HG03139 (cell line): ENCODE data around the gene LILRB1.
"Not testable (repeated sequence)": the region's sequence is repeated elsewhere in the genome, so short reads cannot be mapped to it uniquely, and the experiment has no call there.

Experiments
- ATAC-seq: cut with Tn5 transposase; IDR thresholded peaks from one replicate; pipeline ENCODE4 v1.9.1; 2021; ENCODE audit not compliant: unreplicated experiment

Gene LILRB1

DNA sequence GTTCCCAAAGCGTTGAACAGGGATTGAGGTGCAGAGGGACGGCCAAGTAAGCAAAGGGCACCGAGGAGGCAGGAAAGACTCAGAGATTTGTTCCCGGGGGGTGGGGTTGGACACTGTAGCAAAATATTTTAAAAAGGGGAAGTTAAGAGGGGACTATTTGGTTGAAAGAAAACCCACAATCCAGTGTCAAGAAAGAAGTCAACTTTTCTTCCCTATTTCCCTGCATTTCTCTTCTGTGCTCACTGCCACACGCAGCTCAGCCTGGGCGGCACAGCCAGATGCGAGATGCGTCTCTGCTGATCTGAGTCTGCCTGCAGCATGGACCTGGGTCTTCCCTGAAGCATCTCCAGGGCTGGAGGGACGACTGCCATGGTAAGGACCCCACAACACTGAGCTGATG, at the start of gene LILRB1:
Gene LILRB1 (plus strand): TSS at position 223 of the 400 bp plus-strand sequence. CDS start 590 bp downstream, outside the sequence.
- not testable (repeated sequence) for ATAC-seq

DNA sequence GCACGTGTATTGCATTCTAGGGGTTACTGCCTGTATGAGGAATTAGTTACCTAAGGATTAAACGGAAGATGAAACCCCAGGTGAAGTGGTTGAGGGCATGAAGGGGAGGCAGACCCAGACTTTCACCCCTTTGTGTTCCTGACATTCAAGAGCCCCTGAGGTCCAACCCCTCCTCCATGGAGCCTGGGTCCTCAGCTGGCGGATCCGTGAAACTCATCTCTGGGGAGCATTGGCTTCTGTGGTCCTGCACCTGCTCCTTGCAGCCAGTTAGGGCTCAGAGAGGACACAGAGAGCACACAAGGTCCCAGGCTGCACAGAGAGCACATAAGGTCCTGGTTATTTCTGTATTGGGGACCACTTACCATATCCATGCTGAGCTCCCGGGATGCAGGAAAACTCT, 43.9 kb upstream of the LILRB1 start:
- no peak for ATAC-seq

DNA sequence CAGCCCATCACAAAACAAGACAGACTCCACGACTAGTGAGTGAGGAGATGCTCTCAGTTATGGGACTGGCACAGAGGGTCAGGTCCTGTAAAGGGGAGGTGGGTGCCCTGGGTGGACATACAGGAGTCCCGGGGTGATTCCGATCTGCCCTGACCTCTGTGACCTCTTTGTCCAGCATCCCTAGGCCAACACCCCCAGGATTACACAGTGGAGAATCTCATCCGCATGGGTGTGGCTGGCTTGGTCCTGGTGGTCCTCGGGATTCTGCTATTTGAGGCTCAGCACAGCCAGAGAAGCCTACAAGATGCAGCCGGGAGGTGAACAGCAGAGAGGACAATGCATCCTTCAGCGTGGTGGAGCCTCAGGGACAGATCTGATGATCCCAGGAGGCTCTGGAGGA, 43.3 kb upstream of the LILRB1 start:
- ATAC-seq: no peak

DNA sequence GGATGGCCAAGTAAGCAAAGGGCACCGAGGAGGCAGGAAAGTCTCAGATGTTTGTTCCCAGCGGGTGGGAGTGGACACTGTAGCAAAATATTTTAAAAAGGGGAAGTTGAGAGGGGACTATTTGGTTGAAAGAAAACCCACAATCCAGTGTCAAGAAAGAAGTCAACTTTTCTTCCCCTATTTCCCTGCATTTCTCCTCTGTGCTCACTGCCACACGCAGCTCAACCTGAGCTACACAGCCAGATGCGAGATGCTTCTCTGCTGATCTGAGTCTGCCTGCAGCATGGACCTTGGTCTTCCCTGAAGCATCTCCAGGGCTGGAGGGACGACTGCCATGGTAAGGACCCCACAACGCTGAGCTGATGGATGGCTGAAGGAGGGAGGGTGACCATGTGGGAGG, 36.8 kb upstream of the LILRB1 start, which contains the start of gene LILRA1:
Gene LILRA1 (plus strand): TSS at position 188 of the 400 bp plus-strand sequence. CDS start 613 bp downstream, outside the sequence.
- not testable (repeated sequence) for ATAC-seq

DNA sequence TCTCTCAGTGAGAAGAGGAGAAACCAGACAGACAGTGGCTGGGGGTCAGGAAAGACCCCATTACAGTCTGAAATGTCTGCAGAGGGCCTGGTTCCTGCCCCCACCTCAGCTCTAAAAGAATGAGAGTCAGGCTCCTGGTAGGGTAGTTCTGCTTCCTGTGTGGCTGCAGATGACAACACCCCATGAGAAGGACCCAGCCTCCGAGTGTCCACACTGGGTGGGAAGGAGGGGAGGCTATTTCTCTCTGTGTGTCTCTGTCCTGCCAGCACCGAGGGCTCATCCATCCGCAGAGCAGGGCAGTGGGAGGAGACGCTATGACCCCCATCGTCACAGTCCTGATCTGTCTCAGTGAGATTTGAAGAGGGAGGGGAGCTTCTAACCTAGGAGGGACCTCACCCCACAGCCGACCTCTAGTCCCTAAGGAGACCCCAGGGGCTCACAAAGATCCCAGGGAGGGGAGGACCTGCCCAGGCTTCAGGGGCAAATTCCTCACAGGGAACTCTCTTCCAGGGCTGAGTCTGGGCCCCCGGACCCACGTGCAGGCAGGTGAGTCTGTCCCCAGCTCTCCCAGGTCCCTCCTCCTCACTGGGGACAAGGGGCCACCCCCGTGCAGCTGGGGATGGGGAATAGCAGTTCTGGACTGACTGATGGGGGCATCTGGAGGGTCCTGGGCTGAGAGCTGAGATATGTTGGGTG, 36.2 kb upstream of the LILRB1 start:
- not testable (repeated sequence) for ATAC-seq

DNA sequence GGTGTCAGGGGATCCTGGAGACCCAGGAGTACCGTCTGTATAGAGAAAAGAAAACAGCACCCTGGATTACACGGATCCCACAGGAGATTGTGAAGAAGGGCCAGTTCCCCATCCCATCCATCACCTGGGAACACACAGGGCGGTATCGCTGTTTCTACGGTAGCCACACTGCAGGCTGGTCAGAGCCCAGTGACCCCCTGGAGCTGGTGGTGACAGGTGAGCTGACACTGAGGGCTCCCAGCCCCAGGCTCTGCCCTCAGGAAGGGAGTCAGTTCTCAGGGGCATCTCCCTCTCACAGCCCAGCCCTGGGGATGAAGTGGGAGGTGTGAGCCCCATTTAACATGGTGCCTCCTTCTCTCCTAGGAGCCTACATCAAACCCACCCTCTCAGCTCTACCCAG, 35.5 kb upstream of the LILRB1 start:
- no peak for ATAC-seq

DNA sequence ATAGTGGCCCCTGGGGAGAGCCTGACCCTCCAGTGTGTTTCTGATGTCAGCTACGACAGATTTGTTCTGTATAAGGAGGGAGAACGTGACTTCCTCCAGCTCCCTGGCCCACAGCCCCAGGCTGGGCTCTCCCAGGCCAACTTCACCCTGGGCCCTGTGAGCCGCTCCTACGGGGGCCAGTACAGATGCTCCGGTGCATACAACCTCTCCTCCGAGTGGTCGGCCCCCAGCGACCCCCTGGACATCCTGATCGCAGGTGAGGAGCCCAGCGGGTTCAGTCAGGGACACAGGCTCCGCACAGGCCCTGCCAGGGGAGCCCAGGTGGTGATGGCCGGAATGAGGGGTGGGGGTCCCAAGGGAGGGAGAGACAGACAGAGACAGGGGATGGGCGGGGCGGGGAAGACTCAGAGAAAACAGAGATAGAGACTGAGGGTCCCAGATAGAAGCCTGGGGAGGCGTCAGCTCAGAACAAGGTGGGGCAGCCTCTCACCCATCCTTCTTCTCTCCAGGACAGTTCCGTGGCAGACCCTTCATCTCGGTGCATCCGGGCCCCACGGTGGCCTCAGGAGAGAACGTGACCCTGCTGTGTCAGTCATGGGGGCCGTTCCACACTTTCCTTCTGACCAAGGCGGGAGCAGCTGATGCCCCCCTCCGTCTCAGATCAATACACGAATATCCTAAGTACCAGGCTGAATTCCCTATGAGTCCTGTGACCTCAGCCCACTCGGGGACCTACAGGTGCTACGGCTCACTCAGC, 34.4 kb upstream of the LILRB1 start:
- not testable (repeated sequence) for ATAC-seq

DNA sequence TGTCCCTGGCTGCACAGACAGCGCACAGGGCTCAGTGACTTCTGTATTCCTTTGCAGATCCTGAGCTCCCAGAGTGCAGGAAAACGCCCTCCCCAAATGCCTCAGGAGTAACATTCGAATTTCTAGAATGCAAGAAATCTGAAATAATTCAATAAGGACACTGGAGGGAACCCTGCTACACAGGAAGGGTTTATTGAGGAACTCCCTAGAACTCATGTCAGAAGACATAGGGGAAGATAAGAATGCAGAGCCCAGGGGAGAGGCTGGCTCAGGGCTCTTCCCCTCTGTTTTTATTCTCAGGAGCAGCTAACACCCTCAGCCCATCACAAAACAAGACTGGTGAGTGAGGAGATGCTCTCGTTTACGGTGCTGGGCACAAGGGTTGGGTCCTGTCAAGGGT, 30.1 kb upstream of the LILRB1 start:
- ATAC-seq: no peak

DNA sequence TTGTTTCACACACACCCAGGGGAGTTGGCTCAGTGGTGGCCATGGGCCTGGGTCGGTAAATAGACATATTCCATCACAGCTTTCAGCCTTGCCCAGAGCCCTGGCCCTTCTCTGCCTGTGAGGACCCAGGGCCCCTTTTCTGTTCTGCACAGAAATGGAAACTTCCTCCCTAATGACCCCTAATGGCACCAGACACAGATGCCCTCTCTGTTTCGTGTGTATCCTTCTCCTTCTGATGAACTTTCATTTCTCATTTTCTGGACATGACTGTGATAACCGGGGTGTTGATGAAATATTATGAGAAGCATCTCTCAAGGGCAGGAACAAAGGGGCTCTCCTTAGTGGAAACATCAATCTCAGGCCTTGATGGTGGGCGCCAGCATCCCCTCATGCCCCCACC, 24.1 kb upstream of the LILRB1 start:
- ATAC-seq: no peak

DNA sequence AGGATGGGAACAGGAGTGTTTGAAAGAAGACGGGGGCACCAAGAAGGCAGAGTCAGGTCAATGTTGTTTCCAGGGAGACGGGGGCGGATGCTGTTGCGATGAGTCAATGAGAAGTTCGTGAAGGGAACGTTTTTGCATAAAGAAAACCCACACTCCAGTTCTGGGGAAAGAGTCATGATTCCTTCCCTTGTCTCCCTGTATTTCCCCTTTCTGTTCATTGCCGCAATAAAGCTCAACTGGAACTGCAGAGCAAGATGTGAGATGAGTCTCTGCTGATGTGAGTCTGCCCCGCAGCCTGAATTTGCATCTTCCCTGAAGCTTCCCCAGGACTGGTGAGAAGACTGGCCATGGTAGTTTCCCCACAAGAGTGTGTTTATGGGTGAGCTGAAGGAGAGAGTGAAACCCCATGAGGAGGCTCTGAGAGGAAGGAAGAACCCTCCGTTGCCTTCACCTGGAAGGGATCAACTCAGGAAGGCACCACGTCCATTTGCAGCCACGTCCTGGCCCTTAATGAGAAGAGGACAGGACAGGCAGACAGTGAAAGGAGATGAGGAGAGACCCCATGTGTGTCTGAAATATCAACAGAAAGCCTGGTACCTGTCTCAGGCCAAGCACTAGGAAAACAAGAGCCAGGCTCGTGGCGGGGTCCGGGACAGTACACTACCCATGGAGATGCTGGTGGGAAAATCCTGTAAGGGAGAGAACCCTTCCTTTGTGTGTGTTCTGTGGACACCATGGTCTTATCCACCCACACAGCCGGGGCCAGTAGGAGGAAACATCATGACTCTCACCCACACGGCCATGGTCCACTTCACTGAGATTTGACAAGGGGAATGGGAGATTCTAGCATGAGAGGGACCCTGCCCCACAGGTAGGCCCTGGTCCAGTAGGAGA, 23.1 kb upstream of the LILRB1 start:
- no peak for ATAC-seq

DNA sequence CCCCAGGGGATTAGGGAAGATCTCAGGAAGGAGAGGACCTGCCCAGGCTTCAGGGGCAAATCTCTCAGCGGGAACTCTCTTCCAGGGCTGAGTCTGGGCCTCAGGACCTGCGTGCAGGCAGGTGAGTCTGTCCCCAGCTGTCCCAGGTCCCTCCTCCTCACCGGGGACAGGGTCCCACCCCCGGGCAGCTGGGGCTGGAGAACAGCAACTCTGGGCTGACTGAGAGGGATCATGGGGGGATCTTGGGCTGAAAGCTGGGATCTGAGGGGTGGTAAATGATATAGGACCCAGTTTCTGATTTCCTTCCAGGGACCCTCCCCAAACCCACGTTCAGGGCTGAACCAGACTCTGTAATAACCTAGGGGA, 22.5 kb upstream of the LILRB1 start:
- ATAC-seq: no peak

DNA sequence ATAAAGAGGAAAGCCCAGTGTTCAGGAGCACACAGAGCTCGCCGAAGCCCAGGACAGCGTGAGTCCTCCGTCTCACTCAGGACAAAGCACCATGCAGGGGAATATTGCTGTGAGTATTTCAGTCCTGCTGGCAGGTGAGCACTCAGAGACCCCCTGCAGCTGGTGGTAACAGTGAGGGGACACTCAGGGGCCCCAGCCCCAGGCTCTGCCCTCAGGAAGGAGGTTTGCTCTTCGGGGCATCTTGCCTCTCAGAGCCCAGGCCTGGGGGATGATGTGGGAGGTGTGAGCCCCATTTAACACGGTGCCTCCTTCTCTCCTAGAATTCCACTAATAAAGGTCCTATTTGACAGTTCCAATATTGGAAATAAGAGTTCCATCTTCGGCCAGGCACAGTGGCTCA, 22.1 kb upstream of the LILRB1 start:
- ATAC-seq: no peak

DNA sequence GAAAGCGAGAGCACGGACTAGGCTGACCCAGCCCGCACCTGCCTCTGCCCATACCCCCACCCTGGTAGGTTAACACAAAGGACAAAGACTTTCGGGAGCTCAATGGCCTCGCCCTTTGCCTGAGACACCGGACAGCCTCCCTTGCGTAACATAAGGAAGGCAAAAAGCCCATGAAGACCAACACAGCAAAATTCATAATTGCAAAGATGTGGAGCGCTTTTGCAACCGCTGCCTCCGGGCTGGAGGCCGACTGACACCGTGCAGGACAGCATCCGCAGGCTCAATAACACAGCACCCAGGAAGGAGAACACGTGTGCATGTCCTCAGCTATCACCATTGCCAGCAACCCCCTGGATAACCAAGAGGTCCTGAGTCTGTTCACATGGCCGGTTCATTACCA, 21.5 kb upstream of the LILRB1 start:
- ATAC-seq: no peak

DNA sequence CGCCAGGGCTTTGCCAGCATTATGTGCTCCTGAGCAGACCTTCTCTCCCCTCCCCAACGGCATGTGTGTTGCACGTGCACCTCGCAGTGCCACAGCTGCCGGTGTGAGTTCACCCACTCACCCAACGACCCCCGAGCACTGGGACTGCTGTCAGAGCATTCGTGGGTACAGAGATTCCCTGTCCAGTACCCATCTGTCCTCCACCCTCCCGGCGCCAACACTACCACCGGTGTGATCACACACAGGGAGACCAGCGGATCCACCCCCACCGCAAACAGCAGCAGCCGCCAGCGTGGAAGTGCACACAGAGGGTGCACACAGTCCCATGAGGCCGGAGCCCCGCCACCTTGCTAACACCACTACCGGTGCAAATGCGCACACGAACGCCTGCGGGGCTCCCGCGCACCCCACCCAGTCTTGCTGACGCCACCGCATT, 20.9 kb upstream of the LILRB1 start:
- ATAC-seq: no peak

DNA sequence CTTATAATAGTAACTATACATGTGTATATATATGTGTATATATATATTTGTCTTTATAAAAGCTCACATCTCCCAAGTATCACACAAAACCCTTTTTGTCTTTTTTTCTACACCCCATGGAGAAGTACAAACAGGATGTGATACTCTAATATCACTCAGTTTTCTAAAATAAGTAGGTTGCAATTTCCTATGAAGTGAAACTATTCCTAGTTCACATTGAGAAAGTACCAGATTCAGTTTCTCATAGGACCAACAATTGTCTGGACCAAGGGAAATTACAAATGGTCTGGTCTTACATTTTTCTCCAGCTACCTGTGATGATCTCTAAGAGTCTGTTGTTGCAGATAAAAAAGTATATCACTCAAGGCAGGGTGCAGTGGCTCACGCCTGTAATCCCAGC, 17.9 kb upstream of the LILRB1 start:
- no peak for ATAC-seq

DNA sequence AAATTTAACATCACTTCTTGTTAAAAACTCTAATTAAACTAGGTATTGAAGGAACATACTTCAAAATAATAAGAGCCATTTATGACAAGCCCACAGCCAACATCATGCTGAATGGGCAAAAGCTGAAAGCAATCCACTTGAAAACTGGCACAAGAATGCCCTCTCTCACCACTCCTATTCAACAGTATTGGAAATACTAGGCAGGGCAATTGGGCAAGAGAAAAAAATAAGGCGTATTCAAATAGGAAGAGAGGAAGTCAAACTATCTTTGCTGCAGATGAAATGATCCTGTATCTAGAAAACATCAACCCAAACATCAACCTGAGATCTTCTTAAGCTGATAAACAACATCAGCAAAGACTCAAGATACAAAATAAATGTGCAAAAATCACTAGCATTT, 15.6 kb upstream of the LILRB1 start:
- ATAC-seq: no peak

DNA sequence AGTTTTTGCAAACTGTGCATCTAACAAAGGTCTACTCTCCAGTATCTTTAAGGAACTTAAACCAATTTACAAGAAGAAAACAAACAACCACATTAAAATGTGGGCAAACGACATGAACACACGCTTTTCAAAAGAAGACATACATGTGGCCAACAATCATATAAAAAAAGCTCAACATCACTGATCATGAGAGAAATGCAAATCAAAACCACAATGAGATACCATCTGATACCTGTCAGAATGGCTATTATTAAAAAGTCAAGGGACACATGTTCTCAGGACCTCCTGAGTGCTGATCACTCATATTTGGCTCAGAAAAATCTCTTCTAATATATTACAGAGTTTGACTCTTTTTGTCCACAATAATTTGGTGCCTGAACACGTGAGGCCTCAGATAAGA, 14.2 kb upstream of the LILRB1 start:
- no peak for ATAC-seq

DNA sequence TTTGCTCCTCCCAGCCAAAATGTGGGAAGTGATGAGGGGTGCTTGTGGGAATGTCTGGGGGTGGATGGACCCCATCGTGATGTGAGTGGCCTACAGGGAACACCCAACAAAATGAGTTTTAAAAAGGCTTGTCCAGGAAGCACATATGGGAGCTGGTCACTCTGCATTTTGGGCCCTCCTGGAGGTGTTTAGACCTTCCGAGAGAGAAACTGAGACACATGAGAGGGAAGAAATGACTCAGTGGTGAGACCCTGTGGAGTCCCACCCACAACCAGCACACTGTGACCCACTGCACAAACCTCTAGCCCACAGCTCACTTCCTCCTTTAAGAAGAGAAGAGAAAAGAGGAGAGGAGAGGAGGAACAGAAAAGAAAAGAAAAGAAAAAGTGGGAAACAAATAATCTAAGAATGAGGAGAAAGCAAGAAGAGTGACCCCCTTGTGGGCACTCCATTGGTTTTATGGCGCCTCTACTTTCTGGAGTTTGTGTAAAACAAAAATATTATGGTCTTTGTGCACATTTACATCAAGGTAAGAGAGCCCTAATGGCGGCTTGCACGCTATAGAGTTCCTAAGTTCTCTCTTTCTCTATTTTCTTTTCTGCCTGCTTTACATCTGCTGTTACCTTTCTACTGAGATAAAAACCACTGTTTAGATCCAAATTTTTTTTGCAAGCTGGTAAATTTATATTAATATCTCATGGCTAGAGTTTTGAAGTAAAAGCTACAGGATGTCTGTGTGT, 13.3 kb upstream of the LILRB1 start:
- no peak for ATAC-seq

DNA sequence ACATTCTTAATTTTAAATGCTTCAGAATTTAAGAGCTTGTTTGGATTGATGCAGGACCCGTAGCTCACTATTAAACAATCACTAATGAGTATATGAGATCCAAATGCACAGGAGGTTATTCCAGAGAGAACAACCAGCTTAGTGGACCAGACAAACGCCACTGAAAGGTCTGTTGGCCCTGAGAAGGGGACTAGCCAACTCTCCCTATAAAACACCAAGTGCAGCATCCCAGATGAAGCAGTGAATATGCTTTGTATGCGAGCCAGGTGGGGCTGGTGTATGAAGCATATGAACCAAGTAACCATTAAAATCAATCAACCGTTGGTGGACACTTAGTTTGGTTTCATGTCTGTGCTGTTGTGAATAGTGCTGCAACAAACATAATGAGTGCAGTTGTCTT, 9.8 kb upstream of the LILRB1 start:
- no peak for ATAC-seq

DNA sequence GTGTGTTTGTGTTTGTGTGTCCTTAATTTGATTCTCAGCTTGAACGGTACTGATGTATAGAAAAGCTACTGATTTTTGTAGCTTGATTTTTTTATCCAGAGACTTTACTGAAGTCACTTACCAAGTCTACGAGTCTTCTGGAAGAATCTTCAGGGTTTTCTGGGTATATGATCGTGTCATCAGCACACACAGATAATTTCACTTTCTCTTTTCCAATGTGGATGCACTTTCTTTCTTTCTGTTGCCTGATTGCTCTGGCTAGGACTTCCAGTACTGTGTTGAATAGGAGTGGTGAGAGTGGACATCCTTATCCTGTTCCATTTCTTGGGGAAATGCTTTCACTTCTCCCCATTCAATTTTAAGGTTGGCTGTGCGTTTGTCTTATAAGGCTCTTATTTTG, 7.9 kb upstream of the LILRB1 start:
- ATAC-seq: no peak

DNA sequence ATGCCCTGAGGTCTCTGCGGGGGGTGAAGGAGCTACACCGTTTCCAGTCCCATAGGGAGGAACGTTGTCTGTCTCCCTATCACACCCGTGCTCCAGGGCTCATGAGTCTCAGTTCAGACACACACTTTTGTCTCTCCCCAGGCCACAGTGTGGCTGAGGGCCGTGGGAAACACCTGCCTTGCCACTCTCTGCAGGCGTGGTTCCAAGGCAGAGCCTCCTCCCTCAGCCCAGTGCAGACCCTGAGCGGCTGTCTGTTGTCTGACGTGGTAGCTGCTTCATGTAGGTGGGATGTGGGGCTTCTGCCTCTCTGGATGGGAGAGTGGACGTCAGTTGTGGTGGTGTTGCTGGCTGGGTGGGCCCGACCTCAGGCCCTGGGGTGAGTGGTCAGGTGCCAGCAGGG, 6.0 kb upstream of the LILRB1 start:
- not testable (repeated sequence) for ATAC-seq
